GM23248 (cell line): Measurements from ENCODE around the gene CCDC188. TPM values are rescaled to one million over a fixed set of nuclear protein-coding genes. Genes with fewer than 3 reads are reported as not detected.

Experiments used
- DNase-seq: peaks from one replicate; pipeline ENCODE4 v3.0.0-alpha.2; 2015
- H2AFZ ChIP-seq: fragments of 200-600 bp; sonication (generic); 2 replicates; pipeline ENCODE4 v1.6.1; 2016; ENCODE audit warnings: antibody characterized with exemption
- H3F3A ChIP-seq: fragments of 200-600 bp; sonication (generic); 2 replicates; pipeline ENCODE4 v1.6.1; 2016; ENCODE audit warnings: mild to moderate bottlenecking, antibody characterized with exemption, mixed run types; ENCODE audit not compliant: insufficient read depth
- H3K27ac ChIP-seq: fragments of 200-600 bp; sonication (generic); 2 replicates; pipeline ENCODE4 v1.5.1; 2016; ENCODE audit warnings: mild to moderate bottlenecking
- H3K27me3 ChIP-seq: fragments of 200-600 bp; sonication (generic); replicated peaks from 2 replicates; pipeline ENCODE4 v1.6.1; 2016; ENCODE audit warnings: mild to moderate bottlenecking; ENCODE audit not compliant: insufficient read depth
- H3K36me3 ChIP-seq: fragments of 200-600 bp; sonication (generic); 2 replicates; pipeline ENCODE4 v1.6.1; 2016; ENCODE audit warnings: low read depth, mild to moderate bottlenecking
- H3K4me1 ChIP-seq: fragments of 200-600 bp; sonication (generic); 2 replicates; pipeline ENCODE4 v1.6.1; 2016; ENCODE audit warnings: mild to moderate bottlenecking; ENCODE audit not compliant: insufficient read depth
- H3K4me2 ChIP-seq: fragments of 200-600 bp; sonication (generic); one replicate; pipeline ENCODE4 v1.6.1; 2016; ENCODE audit warnings: mild to moderate bottlenecking; ENCODE audit not compliant: unreplicated experiment
- H3K4me3 ChIP-seq: fragments of 200-600 bp; sonication (generic); 2 replicates; pipeline ENCODE4 v1.5.1; 2016; ENCODE audit warnings: mild to moderate bottlenecking
- H3K79me2 ChIP-seq: fragments of 200-600 bp; sonication (generic); 2 replicates; pipeline ENCODE4 v1.6.1; 2016; ENCODE audit warnings: mild to moderate bottlenecking; ENCODE audit not compliant: insufficient read depth
- H3K9ac ChIP-seq: fragments of 200-600 bp; sonication (generic); 2 replicates; pipeline ENCODE4 v1.6.1; 2016; ENCODE audit warnings: mild to moderate bottlenecking
- H3K9me2 ChIP-seq: fragments of 200-600 bp; sonication (generic); 2 replicates; pipeline ENCODE4 v1.6.1; 2016; ENCODE audit warnings: mixed run types, mild to moderate bottlenecking, moderate library complexity; ENCODE audit not compliant: insufficient read depth
- H3K9me3 ChIP-seq: fragments of 200-600 bp; sonication (generic); one replicate; pipeline ENCODE4 v1.6.1; 2017; ENCODE audit warnings: low read depth
- H4K20me1 ChIP-seq: fragments of 200-600 bp; sonication (generic); 2 replicates; pipeline ENCODE4 v1.6.0; 2016; ENCODE audit not compliant: insufficient read depth
- EZH2 ChIP-seq: fragments of 200-600 bp; sonication (generic); IDR thresholded peaks from 2 replicates; pipeline ENCODE4 v1.6.1; 2018; ENCODE audit warnings: antibody characterized with exemption, mild to moderate bottlenecking; ENCODE audit not compliant: insufficient read depth, poor library complexity, severe bottlenecking
- EZH2phosphoT487 ChIP-seq: fragments of 200-600 bp; sonication (generic); IDR thresholded peaks from 2 replicates; pipeline ENCODE4 v1.6.1; 2018; ENCODE audit warnings: antibody characterized with exemption, moderate library complexity, mild to moderate bottlenecking, low read depth; ENCODE audit not compliant: insufficient read depth
- WGBS, 2 experiments: methylation state at CpG; one replicate each; pipeline ENCODE4 v1.1.6; 2015 to 2017; ENCODE audit warnings: low lambda C conversion rate in 2 of 2, low coverage in 1 of 2; ENCODE audit errors: missing lambda C conversion rate in 2 of 2; 5-methylcytosine and 5-hydroxymethylcytosine counted together
- in situ Hi-C: fragments of 300-500 bp; cut with MboI; formaldehyde crosslinking; loops from 2 replicates; pipeline ENCODE4 v1.15.0; 2020
- polyA plus RNA-seq: library from polyadenylated mRNA; unstranded; fragments of >200 nt; fragmentation: Nextera tagmentation; extraction: Ambion mirVana; gene quantifications from 2 replicates; pipeline ENCODE4 v1.2.1, GENCODE V29; 2016
- total RNA-seq: library from RNA; depleted of rRNA; stranded (reverse); fragments of >200 nt; shearing (Covaris generic); gene quantifications from 2 replicates; pipeline ENCODE4 v1.2.3, GENCODE V29; 2014

Gene CCDC188
- total and polyA plus RNA-seq, 2 experiments from 2014 or later: 1.2 to 1.8 TPM

- TF ChIP-seq EZH2 (no peak), EZH2phosphoT487 (no peak)
- Histone ChIP-seq H3K27me3 (no peaks in the 10 kb centered on the region), H3K4me3 (no peak overlapping the region), H3K4me1 (no peaks in the 10 kb centered on the region), H3K9me3 (no peaks in the 10 kb centered on the region), H3K36me3 (peaks cover 16% of the 10 kb centered on the region), H2AFZ (no peak overlapping the region), H3F3A (peaks cover 17% of the 10 kb centered on the region), H3K9me2 (no peaks in the 10 kb centered on the region), H3K9ac (no peak overlapping the region), H3K4me2 (no peak overlapping the region), H4K20me1 (no peaks in the 10 kb centered on the region), H3K79me2 (peaks cover 33% of the 10 kb centered on the region), H3K27ac (no peak overlapping the region)
- no peak for DNase-seq
- 91 to 93% methylated on average over 13 of the region's 13 CpGs for WGBS, 2 experiments
- in situ Hi-C loops: no loop called here
Observed at GRCh38 chr22:20107951-20108756, 42.7 kb downstream of the CCDC188 start.

- no peaks in the 10 kb centered on the region for H3K4me1 ChIP-seq
- no peak overlapping the region for H3K4me2 ChIP-seq
- H3K27me3 ChIP-seq: no peaks in the 10 kb centered on the region
- no peaks in the 10 kb centered on the region for H4K20me1 ChIP-seq
- DNase-seq: no peak
- H3F3A ChIP-seq: peaks cover 17% of the 10 kb centered on the region
- no peak overlapping the region for H3K4me3 ChIP-seq
- peaks cover 38% of the 10 kb centered on the region for H3K79me2 ChIP-seq
- TF ChIP-seq EZH2phosphoT487: no peak
- no peak for TF ChIP-seq EZH2
- no peak overlapping the region for H3K9ac ChIP-seq
- 80 to 87% methylated on average over 6 to 7 of the region's 7 CpGs for WGBS, 2 experiments
- H3K9me2 ChIP-seq: no peaks in the 10 kb centered on the region
- in situ Hi-C loops: no loop called here
- no peak overlapping the region for H3K27ac ChIP-seq
- no peak overlapping the region for H2AFZ ChIP-seq
- peaks cover 18% of the 10 kb centered on the region for H3K36me3 ChIP-seq
- H3K9me3 ChIP-seq: no peaks in the 10 kb centered on the region
Observed at GRCh38 chr22:20107471-20107901, 43.4 kb downstream of the CCDC188 start.

GRCh38 chr22:20106849-20107237 lies 44.0 kb downstream of the CCDC188 start:
- Histone ChIP-seq H3K79me2 (peaks cover 45% of the 10 kb centered on the region), H3K9me3 (no peaks in the 10 kb centered on the region), H3K4me3 (no peak overlapping the region), H3K27ac (no peak overlapping the region), H4K20me1 (no peaks in the 10 kb centered on the region), H3K9me2 (no peaks in the 10 kb centered on the region), H3K4me1 (no peaks in the 10 kb centered on the region), H3K36me3 (peaks cover 18% of the 10 kb centered on the region), H3K27me3 (no peaks in the 10 kb centered on the region), H2AFZ (no peak overlapping the region), H3F3A (peaks cover 13% of the 10 kb centered on the region), H3K4me2 (no peak overlapping the region), H3K9ac (no peak overlapping the region)
- in situ Hi-C loops: no loop called here
- 89 to 91% methylated on average over 9 to 10 of the region's 10 CpGs for WGBS, 2 experiments
- TF ChIP-seq EZH2: no peak
- no peak for TF ChIP-seq EZH2phosphoT487
- DNase-seq: no peak

- in situ Hi-C loops: no loop called here
- Histone ChIP-seq H3K27ac (no peak overlapping the region), H2AFZ (no peak overlapping the region), H3K4me1 (no peaks in the 10 kb centered on the region), H3K27me3 (no peaks in the 10 kb centered on the region), H3K9me3 (no peaks in the 10 kb centered on the region), H3K9ac (no peak overlapping the region), H3K9me2 (no peaks in the 10 kb centered on the region), H3K4me2 (no peak overlapping the region), H4K20me1 (no peaks in the 10 kb centered on the region), H3K36me3 (peaks cover 18% of the 10 kb centered on the region), H3K4me3 (no peak overlapping the region), H3K79me2 (peaks cover 50% of the 10 kb centered on the region), H3F3A (peaks cover 11% of the 10 kb centered on the region)
- WGBS, 2 experiments: 87 to 90% methylated on average over 20 of the region's 20 CpGs
- TF ChIP-seq EZH2: no peak
- no peak for TF ChIP-seq EZH2phosphoT487
- DNase-seq: no peak
Observed at GRCh38 chr22:20106205-20106848, 44.5 kb downstream of the CCDC188 start.
